ENCODE measurements around the gene CROCC2.

DNA sequence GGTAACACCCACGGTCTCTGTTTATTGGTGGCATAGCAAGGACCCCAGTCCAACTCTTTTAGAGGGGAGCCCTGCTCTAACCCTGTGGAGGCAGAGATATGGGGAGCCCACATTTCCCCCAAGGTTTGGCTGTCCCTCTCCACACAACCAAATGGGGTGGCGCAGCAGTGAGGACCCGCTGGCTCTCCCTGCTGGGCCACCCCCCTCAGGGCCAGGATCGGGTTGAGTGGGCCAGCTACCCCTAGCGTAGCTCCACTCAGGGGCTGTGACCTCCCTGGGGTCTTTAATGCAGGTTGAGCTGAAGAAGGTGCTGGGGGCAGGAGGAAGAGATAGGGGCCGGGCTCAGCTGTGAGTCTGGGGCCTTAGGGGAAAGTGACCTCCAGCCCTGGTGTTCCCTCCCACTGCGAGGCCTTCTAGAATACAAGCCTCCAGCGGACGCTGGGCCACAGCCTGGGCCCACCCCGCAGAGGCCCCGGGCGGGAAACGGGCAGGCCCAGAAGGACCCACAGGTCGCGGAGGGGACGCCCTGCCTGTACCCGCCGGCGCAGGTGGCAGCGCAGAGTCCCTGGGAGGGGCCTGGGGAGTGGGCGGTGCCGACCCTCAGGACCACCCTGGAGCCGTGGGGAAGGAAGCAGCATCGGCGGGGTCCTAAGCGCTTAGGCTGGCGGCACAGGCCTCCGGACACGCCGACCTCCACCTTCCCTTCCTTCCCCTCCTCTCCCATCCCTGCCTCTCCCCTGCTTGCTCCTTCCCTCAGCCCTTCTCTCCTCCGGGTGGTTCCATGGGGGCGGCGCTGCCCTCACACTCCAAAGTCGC is 9.6 kb downstream of the CROCC2 start:
- TF ChIP-seq NBN (IDR thresholded peaks at IDR 0.05) (no peak), ZNF687 (IDR thresholded peaks at IDR 0.05) (no peak), ELK1 (IDR thresholded peaks at IDR 0.05; ENCODE audit: low read depth, low read length) (no peak), EZH2 (IDR thresholded peaks at IDR 0.05; ENCODE audit: borderline replicate concordance, control insufficient read depth, low read depth, low read length) (no peak)
- TF ChIP-seq, protein P1, sequence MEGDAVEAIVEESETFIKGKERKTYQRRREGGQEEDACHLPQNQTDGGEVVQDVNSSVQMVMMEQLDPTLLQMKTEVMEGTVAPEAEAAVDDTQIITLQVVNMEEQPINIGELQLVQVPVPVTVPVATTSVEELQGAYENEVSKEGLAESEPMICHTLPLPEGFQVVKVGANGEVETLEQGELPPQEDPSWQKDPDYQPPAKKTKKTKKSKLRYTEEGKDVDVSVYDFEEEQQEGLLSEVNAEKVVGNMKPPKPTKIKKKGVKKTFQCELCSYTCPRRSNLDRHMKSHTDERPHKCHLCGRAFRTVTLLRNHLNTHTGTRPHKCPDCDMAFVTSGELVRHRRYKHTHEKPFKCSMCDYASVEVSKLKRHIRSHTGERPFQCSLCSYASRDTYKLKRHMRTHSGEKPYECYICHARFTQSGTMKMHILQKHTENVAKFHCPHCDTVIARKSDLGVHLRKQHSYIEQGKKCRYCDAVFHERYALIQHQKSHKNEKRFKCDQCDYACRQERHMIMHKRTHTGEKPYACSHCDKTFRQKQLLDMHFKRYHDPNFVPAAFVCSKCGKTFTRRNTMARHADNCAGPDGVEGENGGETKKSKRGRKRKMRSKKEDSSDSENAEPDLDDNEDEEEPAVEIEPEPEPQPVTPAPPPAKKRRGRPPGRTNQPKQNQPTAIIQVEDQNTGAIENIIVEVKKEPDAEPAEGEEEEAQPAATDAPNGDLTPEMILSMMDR (IDR thresholded peaks at IDR 0.05 in 2 of 3, conservative IDR thresholded peaks at IDR 0.05 in 1 of 3; ENCODE audit: control insufficient read depth in 2 of 3, extremely low read depth in 1 of 3, insufficient read depth in 1 of 3, low read depth in 3 of 3, low read length in 3 of 3), result no peak

All from GM12878 (cell line).